ENCODE data around the gene PRXL2C.

DNA sequence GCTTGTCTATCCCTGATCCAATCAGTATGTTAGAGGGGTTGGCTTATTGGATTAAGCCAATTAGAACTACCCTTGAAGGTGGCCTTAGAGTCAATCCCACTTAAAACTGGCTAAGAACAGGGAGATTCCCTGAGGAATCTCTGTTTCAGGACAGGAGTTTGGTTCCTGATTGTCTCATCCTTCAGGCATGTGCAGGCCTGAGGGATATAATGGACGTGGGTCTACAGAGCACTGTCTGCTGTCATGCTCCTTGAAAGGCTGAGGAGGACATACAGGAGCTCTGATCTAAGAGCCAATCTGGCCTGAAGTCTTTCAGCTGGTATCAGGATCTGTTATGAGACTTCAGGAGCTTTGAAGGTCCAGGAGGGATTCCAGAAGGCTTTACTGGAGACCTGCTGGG, 36.2 kb upstream of the PRXL2C start:
- TF ChIP-seq, protein P1, sequence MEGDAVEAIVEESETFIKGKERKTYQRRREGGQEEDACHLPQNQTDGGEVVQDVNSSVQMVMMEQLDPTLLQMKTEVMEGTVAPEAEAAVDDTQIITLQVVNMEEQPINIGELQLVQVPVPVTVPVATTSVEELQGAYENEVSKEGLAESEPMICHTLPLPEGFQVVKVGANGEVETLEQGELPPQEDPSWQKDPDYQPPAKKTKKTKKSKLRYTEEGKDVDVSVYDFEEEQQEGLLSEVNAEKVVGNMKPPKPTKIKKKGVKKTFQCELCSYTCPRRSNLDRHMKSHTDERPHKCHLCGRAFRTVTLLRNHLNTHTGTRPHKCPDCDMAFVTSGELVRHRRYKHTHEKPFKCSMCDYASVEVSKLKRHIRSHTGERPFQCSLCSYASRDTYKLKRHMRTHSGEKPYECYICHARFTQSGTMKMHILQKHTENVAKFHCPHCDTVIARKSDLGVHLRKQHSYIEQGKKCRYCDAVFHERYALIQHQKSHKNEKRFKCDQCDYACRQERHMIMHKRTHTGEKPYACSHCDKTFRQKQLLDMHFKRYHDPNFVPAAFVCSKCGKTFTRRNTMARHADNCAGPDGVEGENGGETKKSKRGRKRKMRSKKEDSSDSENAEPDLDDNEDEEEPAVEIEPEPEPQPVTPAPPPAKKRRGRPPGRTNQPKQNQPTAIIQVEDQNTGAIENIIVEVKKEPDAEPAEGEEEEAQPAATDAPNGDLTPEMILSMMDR (IDR thresholded peaks at IDR 0.05 in 2 of 3, conservative IDR thresholded peaks at IDR 0.05 in 1 of 3; ENCODE audit: control insufficient read depth in 2 of 3, extremely low read depth in 1 of 3, insufficient read depth in 1 of 3, low read depth in 3 of 3, low read length in 3 of 3), result no peak
- TF ChIP-seq SMAD1 (IDR thresholded peaks at IDR 0.05; ENCODE audit: low read depth, partially characterized antibody), result no peak
- TF ChIP-seq CBFB (IDR thresholded peaks at IDR 0.05; ENCODE audit: low read depth), result no peak
- TF ChIP-seq ZZZ3 (IDR thresholded peaks at IDR 0.05; ENCODE audit: control insufficient read depth, insufficient read length, low read depth), result no peak
